ENCODE data around the gene DOC2B. TPM values are rescaled to one million over a fixed set of nuclear protein-coding genes. Genes with fewer than 3 reads are reported as not detected.
"Not testable (repeated sequence)": the region's sequence is repeated elsewhere in the genome, so short reads cannot be mapped to it uniquely, and the experiment has no call there.

Gene DOC2B
- total and polyA plus RNA-seq, 4 donors = 0.13 to 35.3 (median 8.2) TPM

DNA sequence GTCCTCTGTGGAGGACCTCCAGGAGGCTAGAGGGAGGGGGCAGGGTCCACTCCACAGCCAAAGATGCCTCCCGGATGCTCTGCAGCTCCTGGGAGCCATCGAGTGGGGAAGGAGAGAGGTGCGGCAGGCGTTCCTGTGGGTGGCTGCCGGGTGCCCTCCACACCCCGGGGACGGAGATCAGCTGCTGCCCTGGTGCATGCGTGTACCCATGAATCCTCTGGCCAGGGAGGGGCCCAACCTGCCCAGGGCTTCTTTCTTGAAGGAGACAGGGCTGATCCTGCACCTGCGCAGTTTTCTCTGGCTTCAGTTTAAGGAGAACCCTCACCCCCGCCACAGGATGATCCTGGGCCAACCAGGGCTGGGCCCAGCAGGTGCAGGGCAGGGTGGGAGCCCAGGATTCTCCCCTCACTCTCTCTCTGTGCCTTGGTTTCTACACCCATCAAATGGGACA, 33.5 kb upstream of the DOC2B start:
- H3K36me3 ChIP-seq (ENCODE audit: control insufficient read depth in 1 of 2, insufficient read depth in 2 of 2, low read length in 1 of 2) = no peaks in the 10 kb centered on the region
- WGBS, 2 donors = 93 to 94% methylated on average over 10 of the region's 10 CpGs
- no peak overlapping the region for H3K27ac ChIP-seq (ENCODE audit: low read depth in 1 of 2, low read length in 2 of 2)
- no peak overlapping the region for H3K4me3 ChIP-seq (ENCODE audit: low read length in 2 of 2)
- DNase-seq = peak; percentile 38 to 49
- H3K9me3 ChIP-seq (ENCODE audit: control insufficient read depth, low read length) = no peaks in the 10 kb centered on the region
- no peaks in the 10 kb centered on the region for H3K4me1 ChIP-seq (ENCODE audit: control insufficient read depth in 1 of 2, insufficient read depth in 2 of 2, low read length in 2 of 2)
- H3K27me3 ChIP-seq (ENCODE audit: control insufficient read depth in 1 of 2, insufficient read depth in 2 of 2, low read length in 1 of 2) = no peaks in the 10 kb centered on the region
- no peak for ATAC-seq (ENCODE audit: low FRiP score)
- intact Hi-C loops (cut with DNase I) = no loop called here

DNA sequence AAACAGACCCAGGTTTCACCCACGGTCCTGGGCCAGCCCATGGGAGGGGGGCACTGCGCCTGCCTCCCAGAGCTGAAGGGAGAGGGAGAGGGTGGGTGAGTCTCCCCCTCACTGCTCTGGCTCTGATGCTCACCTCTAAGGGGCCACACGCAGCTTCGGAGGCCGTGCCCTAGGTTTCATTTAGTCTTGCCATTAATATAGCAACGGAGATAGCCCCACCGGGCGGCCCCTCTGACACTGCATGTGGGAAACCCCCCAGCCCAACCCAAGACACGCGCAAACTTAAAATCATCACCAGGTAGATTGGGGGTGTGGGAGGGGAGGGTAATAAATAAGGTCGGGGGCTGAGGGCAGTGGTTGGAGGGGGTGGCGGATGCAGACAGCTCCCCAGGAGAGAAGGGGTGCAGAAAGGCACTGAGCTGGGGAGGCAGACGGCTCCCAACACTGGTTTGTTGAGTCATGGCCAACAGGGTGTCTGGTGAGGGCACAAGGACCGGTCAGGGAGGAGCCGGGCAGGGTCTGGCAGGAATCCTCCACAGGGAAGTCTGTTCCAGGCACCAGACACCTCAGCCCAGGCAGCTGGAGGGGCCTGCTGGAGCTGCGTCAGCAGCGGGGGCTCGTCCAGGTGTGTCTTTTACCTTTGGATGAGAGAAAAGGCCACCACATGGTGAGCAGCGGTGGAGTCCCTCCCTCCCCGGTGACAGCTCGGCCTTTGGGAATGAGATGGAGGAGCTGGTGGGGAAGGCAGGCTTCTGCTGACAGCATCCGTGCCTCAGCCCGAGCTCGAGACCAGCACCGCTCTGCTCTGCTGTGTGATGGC, 32.0 kb upstream of the DOC2B start:
- DNase-seq = peak; percentile 41 to 74
- 91 to 93% methylated on average over 25 of the region's 25 CpGs for WGBS, 2 donors
- Histone ChIP-seq H3K27ac (ENCODE audit: low read depth in 1 of 2, low read length in 2 of 2) (no peak overlapping the region), H3K36me3 (ENCODE audit: control insufficient read depth in 1 of 2, insufficient read depth in 2 of 2, low read length in 1 of 2) (no peaks in the 10 kb centered on the region), H3K4me1 (ENCODE audit: control insufficient read depth in 1 of 2, insufficient read depth in 2 of 2, low read length in 2 of 2) (no peaks in the 10 kb centered on the region), H3K9me3 (ENCODE audit: control insufficient read depth, low read length) (no peaks in the 10 kb centered on the region), H3K27me3 (ENCODE audit: control insufficient read depth in 1 of 2, insufficient read depth in 2 of 2, low read length in 1 of 2) (no peaks in the 10 kb centered on the region), H3K4me3 (ENCODE audit: low read length in 2 of 2) (no peak overlapping the region)
- no peak for ATAC-seq (ENCODE audit: low FRiP score)
- intact Hi-C loops (cut with DNase I) = no loop called here

DNA sequence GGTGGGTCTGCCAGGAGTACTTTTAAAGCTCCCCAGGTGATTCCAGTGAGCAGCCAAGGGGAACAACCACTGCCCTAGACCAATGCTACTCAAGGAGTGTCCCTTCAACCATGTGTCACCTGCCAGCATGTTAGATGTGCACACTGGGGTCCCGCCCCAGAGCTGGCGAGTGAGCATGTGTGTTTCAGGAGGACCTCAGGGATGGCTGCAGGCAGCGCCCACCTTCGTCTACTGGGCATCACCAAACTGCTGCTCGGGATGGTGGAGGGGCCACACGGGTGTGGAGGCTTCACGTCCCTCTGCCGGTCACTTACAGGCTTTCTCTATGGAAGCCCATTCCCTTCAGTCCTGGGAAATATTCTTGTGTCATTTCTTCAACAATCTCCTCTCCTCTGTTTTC, 29.0 kb upstream of the DOC2B start:
- H3K27me3 ChIP-seq (ENCODE audit: control insufficient read depth in 1 of 2, insufficient read depth in 2 of 2, low read length in 1 of 2) = no peaks in the 10 kb centered on the region
- H3K36me3 ChIP-seq (ENCODE audit: control insufficient read depth in 1 of 2, insufficient read depth in 2 of 2, low read length in 1 of 2) = no peaks in the 10 kb centered on the region
- H3K4me1 ChIP-seq (ENCODE audit: control insufficient read depth in 1 of 2, insufficient read depth in 2 of 2, low read length in 2 of 2) = no peaks in the 10 kb centered on the region
- intact Hi-C loops (cut with DNase I) = no loop called here
- H3K27ac ChIP-seq (ENCODE audit: low read depth in 1 of 2, low read length in 2 of 2) = no peak overlapping the region
- 93 to 96% methylated on average over 8 of the region's 8 CpGs for WGBS, 2 donors
- no peak overlapping the region for H3K4me3 ChIP-seq (ENCODE audit: low read length in 2 of 2)
- ATAC-seq (ENCODE audit: low FRiP score) (no peak), DNase-seq (peak; percentile 19 to 61)
- no peaks in the 10 kb centered on the region for H3K9me3 ChIP-seq (ENCODE audit: control insufficient read depth, low read length)

DNA sequence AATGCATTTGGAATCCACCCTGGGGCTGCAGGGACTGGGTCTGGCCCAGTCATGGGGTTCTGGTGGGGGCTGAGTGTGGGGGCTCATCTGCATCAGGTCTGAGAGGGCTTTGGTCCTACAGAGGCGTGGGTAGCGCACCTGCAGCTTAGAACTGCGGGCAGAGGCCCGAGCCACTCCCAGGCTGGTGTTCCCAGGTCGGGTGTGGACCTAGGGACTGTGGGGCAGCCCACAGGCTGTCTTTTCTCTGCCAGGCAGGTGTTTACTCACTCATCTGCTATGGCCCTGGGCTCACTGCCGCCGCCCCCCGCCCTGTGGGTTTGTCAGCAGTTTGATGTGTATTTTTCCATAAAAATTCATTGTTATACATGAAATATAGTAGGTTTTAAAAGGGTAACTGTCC, 27.0 kb upstream of the DOC2B start:
- no peaks in the 10 kb centered on the region for H3K4me1 ChIP-seq (ENCODE audit: control insufficient read depth in 1 of 2, insufficient read depth in 2 of 2, low read length in 2 of 2)
- H3K27ac ChIP-seq (ENCODE audit: low read depth in 1 of 2, low read length in 2 of 2) = no peak overlapping the region
- intact Hi-C loops (cut with DNase I) = no loop called here
- DNase-seq (peak; percentile 23 to 65), ATAC-seq (ENCODE audit: low FRiP score) (no peak)
- H3K27me3 ChIP-seq (ENCODE audit: control insufficient read depth in 1 of 2, insufficient read depth in 2 of 2, low read length in 1 of 2) = no peaks in the 10 kb centered on the region
- H3K4me3 ChIP-seq (ENCODE audit: low read length in 2 of 2) = no peak overlapping the region
- no peaks in the 10 kb centered on the region for H3K9me3 ChIP-seq (ENCODE audit: control insufficient read depth, low read length)
- H3K36me3 ChIP-seq (ENCODE audit: control insufficient read depth in 1 of 2, insufficient read depth in 2 of 2, low read length in 1 of 2) = no peaks in the 10 kb centered on the region
- WGBS, 2 donors = 93 to 94% methylated on average over 8 of the region's 8 CpGs

DNA sequence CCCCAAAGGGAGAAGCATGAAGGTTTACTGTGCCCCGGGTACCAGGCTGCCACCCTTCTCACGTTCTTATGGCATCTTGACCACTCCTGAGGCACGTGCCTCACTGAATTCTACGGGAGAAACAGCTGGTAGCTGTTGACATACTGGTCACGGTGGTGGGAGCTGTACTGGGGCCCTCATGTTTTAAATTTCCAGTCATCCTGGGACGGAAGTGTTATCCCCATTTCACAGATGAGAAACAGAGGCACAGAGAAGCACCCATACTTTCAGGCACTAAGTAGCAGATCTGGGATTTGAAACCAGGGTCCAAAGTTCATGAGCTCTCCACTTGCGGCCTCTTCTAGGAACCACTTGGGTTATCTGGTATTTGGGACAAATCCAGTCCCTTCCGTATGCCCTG, 26.3 kb upstream of the DOC2B start:
- Histone ChIP-seq H3K27ac (ENCODE audit: low read depth in 1 of 2, low read length in 2 of 2) (no peak overlapping the region), H3K9me3 (ENCODE audit: control insufficient read depth, low read length) (no peaks in the 10 kb centered on the region), H3K36me3 (ENCODE audit: control insufficient read depth in 1 of 2, insufficient read depth in 2 of 2, low read length in 1 of 2) (no peaks in the 10 kb centered on the region), H3K4me1 (ENCODE audit: control insufficient read depth in 1 of 2, insufficient read depth in 2 of 2, low read length in 2 of 2) (no peaks in the 10 kb centered on the region), H3K4me3 (ENCODE audit: low read length in 2 of 2) (no peak overlapping the region), H3K27me3 (ENCODE audit: control insufficient read depth in 1 of 2, insufficient read depth in 2 of 2, low read length in 1 of 2) (no peaks in the 10 kb centered on the region)
- DNase-seq (peak in 1 of 2 donors; percentile 1), ATAC-seq (ENCODE audit: low FRiP score) (no peak)
- intact Hi-C loops (cut with DNase I) = no loop called here
- 82 to 92% methylated on average over 8 of the region's 8 CpGs for WGBS, 2 donors

DNA sequence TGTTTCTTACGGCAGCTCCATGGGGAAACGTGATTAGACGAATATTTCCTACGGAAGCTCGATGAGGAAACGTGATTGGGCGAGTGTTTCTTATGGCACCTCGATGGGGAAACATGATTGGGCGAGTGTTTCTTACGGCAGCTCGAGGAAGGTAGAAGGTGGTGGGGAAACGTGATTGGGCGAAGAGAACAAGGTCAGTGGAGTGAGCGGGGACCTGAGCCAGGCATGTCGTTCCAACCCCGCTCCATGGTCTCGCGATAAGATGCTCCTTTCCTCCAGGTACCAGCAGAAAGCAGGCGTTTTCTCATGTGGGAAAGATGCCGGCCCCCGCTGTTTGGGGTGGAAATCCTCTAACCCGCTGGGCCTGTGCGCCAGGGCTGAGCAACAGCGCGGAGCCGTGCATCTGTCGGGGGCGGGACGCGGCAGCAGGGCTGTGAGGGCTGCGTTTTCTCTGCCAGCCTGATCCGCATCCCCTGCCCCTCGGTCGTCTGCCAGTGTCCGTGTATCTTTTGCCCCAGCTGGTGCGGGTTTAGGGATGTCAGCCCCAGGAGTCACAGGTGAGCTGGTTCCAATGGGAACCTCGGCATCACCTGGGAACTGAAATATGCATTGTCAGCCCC, 25.6 kb upstream of the DOC2B start:
- no peak overlapping the region for H3K4me3 ChIP-seq (ENCODE audit: low read length in 2 of 2)
- peak; percentile 29 to 74 for DNase-seq
- intact Hi-C loops (cut with DNase I) = no loop called here

DNA sequence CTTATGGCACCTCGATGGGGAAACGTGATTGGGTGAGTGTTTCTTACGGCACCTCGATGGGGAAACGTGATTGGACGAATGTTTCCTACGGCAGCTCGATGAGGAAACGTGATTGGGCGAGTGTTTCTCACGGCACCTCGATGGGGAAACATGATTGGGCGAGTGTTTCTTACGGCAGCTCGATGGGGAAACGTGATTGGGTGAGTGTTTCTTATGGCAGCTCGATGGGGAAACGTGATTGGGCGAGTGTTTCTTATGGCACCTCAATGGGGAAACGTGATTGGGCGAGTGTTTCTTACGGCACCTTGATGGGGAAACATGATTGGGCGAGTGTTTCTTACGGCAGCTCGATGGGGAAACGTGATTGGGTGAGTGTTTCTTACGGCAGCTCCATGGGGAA, 25.0 kb upstream of the DOC2B start:
- H3K27me3 ChIP-seq (ENCODE audit: control insufficient read depth in 1 of 2, insufficient read depth in 2 of 2, low read length in 1 of 2); intact Hi-C loops (cut with DNase I); H3K27ac ChIP-seq (ENCODE audit: low read depth in 1 of 2, low read length in 2 of 2); H3K36me3 ChIP-seq (ENCODE audit: control insufficient read depth in 1 of 2, insufficient read depth in 2 of 2, low read length in 1 of 2); H3K4me1 ChIP-seq (ENCODE audit: control insufficient read depth in 1 of 2, insufficient read depth in 2 of 2, low read length in 2 of 2); H3K9me3 ChIP-seq (ENCODE audit: control insufficient read depth, low read length); ATAC-seq (ENCODE audit: low FRiP score); H3K4me3 ChIP-seq (ENCODE audit: low read length in 2 of 2): not testable (repeated sequence)
- WGBS, 2 donors = 94 to 95% methylated on average over 27 of the region's 27 CpGs
- peak in 1 of 2 donors; percentile 1 for DNase-seq

More for the DNA sequence above, 25.6 kb upstream of the DOC2B start:
- ATAC-seq (ENCODE audit: low FRiP score) = no peak
- no peaks in the 10 kb centered on the region for H3K9me3 ChIP-seq (ENCODE audit: control insufficient read depth, low read length)
- no peaks in the 10 kb centered on the region for H3K27me3 ChIP-seq (ENCODE audit: control insufficient read depth in 1 of 2, insufficient read depth in 2 of 2, low read length in 1 of 2)
- H3K4me1 ChIP-seq (ENCODE audit: control insufficient read depth in 1 of 2, insufficient read depth in 2 of 2, low read length in 2 of 2) = no peaks in the 10 kb centered on the region
- no peaks in the 10 kb centered on the region for H3K36me3 ChIP-seq (ENCODE audit: control insufficient read depth in 1 of 2, insufficient read depth in 2 of 2, low read length in 1 of 2)
- no peak overlapping the region for H3K27ac ChIP-seq (ENCODE audit: low read depth in 1 of 2, low read length in 2 of 2)
- 72 to 96% methylated on average over 37 of the region's 37 CpGs for WGBS, 2 donors

DNA sequence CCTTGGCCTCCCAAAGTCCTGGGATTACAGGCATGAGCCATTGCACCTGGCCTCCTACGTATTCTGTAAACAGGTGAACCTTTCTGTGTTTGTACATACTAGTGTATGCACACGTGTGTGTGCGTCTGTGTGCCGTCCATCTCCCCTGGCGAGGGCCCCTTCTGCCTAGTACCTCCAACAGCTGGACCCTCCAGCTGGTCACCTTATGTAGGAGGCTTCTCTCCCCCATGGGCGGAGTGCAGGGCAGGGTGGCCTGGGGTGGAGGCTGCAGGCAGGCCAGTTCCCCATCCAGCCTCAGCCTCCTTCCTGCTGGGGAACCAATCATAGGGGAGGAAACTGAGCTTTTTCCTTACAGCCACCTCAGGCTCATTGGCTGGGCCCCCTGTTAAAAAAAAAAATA, 24.4 kb upstream of the DOC2B start:
- Histone ChIP-seq H3K36me3 (ENCODE audit: control insufficient read depth in 1 of 2, insufficient read depth in 2 of 2, low read length in 1 of 2) (no peaks in the 10 kb centered on the region), H3K27ac (ENCODE audit: low read depth in 1 of 2, low read length in 2 of 2) (no peak overlapping the region), H3K4me1 (ENCODE audit: control insufficient read depth in 1 of 2, insufficient read depth in 2 of 2, low read length in 2 of 2) (no peaks in the 10 kb centered on the region), H3K27me3 (ENCODE audit: control insufficient read depth in 1 of 2, insufficient read depth in 2 of 2, low read length in 1 of 2) (no peaks in the 10 kb centered on the region), H3K9me3 (ENCODE audit: control insufficient read depth, low read length) (no peaks in the 10 kb centered on the region), H3K4me3 (ENCODE audit: low read length in 2 of 2) (no peak overlapping the region)
- peak; percentile 12 to 47 for DNase-seq
- intact Hi-C loops (cut with DNase I) = no loop called here
- no peak for ATAC-seq (ENCODE audit: low FRiP score)
- WGBS, 2 donors = 85% methylated on average over 6 of the region's 6 CpGs

DNA sequence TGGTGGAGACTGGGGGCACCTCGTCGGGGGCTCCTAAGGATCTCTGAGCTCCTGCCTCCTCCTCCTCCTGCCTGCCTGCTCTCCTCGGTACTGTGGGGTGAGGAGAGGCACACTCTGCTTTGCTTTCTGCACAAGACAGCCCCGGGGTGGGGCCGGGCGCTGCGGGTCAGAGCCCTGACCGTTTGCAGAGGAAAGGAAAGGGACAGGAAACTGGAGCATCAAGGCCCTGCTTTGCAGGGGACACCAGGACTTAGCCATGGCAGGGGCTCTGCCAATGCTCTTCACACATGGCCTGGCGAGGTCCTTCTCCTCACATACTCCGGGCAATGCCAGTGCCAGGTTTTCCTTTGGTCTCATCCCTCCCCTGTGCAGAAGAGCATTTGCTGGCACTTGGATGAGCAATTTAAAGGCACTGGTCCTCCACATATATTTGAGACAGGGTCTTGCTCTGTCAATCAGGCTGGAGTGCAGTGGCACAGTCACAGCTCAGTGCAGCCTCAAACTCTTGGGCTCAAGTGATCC, 23.8 kb upstream of the DOC2B start:
- Histone ChIP-seq H3K36me3 (ENCODE audit: control insufficient read depth in 1 of 2, insufficient read depth in 2 of 2, low read length in 1 of 2) (no peaks in the 10 kb centered on the region), H3K27me3 (ENCODE audit: control insufficient read depth in 1 of 2, insufficient read depth in 2 of 2, low read length in 1 of 2) (no peaks in the 10 kb centered on the region), H3K27ac (ENCODE audit: low read depth in 1 of 2, low read length in 2 of 2) (no peak overlapping the region), H3K4me3 (ENCODE audit: low read length in 2 of 2) (no peak overlapping the region), H3K9me3 (ENCODE audit: control insufficient read depth, low read length) (no peaks in the 10 kb centered on the region), H3K4me1 (ENCODE audit: control insufficient read depth in 1 of 2, insufficient read depth in 2 of 2, low read length in 2 of 2) (no peaks in the 10 kb centered on the region)
- intact Hi-C loops (cut with DNase I) = no loop called here
- peak; percentile 21 to 55 for DNase-seq
- ATAC-seq (ENCODE audit: low FRiP score) = no peak
- 29 to 34% methylated on average over 9 to 10 of the region's 10 CpGs for WGBS, 2 donors
